ENCODE measurements around the gene KRTAP10-2.
"Not testable (repeated sequence)": the region's sequence is repeated elsewhere in the genome, so short reads cannot be mapped to it uniquely, and the experiment has no call there.

The KRTAP10-2 gene

GRCh38 chr21:44551340-44551961 lies at the start of gene KRTAP10-2:
Gene KRTAP10-2, minus strand, starts transcription at chr21:44551505. Its CDS starts 47 bp downstream, at chr21:44551458.
- in situ Hi-C loops (cut with HindIII; ENCODE audit: low sequenced_read_pairs), result no loop called here

DNA sequence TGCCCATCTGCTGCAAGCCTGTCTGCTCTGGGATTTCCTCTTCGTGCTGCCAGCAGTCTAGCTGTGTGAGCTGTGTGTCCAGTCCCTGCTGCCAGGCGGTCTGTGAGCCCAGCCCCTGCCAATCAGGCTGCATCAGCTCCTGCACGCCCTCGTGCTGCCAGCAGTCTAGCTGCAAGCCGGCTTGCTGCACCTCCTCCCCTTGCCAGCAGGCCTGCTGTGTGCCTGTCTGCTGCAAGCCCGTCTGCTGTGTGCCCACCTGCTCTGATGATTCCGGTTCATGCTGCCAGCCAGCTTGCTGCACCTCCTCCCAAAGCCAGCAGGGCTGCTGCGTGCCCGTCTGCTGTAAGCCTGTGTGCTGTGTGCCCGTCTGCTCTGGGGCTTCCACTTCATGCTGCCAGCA lies 49.8 kb upstream of the KRTAP10-2 start:
- in situ Hi-C loops (cut with HindIII; ENCODE audit: low sequenced_read_pairs), result not testable (repeated sequence)

DNA sequence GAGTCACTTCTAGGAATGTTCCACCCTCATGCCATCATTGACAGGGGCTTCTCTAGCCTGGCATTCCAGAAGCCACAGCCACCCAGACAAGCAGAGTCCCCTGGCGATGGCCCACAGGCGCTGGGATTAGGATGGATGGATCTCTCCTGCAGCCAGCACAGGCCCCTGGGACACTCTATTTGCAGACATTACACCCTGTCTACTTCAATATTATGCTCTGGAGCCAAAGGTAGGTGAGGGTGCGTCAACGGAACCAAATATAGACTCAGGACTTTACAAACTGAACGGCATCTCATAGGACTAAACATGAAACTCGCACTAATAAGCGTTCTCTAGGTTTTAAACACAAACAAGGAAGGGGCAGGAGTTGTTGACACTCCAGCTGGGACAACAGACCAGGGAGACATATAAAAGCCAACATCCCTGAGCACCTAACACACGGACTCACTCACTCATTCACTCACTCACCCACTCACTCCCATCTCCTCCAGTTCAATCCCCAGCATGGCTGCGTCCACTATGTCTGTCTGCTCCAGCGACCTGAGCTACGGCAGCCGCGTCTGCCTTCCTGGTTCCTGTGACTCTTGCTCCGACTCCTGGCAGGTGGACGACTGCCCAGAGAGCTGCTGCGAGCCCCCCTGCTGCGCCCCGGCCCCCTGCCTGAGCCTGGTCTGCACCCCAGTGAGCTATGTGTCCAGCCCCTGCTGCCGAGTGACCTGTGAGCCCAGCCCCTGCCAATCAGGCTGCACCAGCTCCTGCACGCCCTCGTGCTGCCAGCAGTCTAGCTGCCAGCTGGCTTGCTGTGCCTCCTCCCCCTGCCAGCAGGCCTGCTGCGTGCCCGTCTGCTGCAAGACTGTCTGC lies 49.0 kb upstream of the KRTAP10-2 start, which contains the start of gene KRTAP10-7:
TSS of gene KRTAP10-7 (plus strand) at position 480 of the 861 bp plus-strand sequence. CDS start at position 505, 25 bp downstream.
- in situ Hi-C loops (cut with HindIII; ENCODE audit: low sequenced_read_pairs), result not testable (repeated sequence)

- in situ Hi-C loops (cut with HindIII; ENCODE audit: low sequenced_read_pairs), result no loop called here
Measured at GRCh38 chr21:44599264-44600029, 48.1 kb upstream of the KRTAP10-2 start.

- in situ Hi-C loops (cut with HindIII; ENCODE audit: low sequenced_read_pairs), result no loop called here
Measured at GRCh38 chr21:44598061-44598460, 46.8 kb upstream of the KRTAP10-2 start.

GRCh38 chr21:44596068-44596725 lies 44.9 kb upstream of the KRTAP10-2 start:
- in situ Hi-C loops (cut with HindIII; ENCODE audit: low sequenced_read_pairs), result no loop called here

GRCh38 chr21:44595524-44595923 lies 44.2 kb upstream of the KRTAP10-2 start:
- in situ Hi-C loops (cut with HindIII; ENCODE audit: low sequenced_read_pairs), result no loop called here

- in situ Hi-C loops (cut with HindIII; ENCODE audit: low sequenced_read_pairs), result no loop called here
Measured at GRCh38 chr21:44594406-44594916, 43.2 kb upstream of the KRTAP10-2 start.

- in situ Hi-C loops (cut with HindIII; ENCODE audit: low sequenced_read_pairs), result no loop called here
Measured at GRCh38 chr21:44593598-44594405, 42.5 kb upstream of the KRTAP10-2 start.

GRCh38 chr21:44592446-44593311 lies 41.4 kb upstream of the KRTAP10-2 start, which contains the start of gene KRTAP10-6:
Gene KRTAP10-6, minus strand, starts transcription at chr21:44592505. Its CDS starts 21 bp downstream, at chr21:44592484.
- in situ Hi-C loops (cut with HindIII; ENCODE audit: low sequenced_read_pairs), result no loop called here

DNA sequence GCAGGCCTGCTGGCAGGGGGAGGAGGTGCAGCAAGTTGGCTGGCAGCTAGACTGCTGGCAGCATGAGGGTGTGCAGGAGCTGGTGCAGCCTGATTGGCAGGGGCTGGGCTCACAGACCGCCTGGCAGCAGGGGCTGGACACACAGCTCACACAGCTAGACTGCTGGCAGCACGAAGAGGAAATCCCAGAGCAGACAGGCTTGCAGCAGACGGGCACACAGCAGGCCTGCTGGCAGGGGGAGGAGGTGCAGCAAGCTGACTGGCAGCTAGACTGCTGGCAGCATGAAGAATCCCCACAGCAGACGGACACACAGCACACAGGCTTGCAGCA lies 40.5 kb upstream of the KRTAP10-2 start:
- in situ Hi-C loops (cut with HindIII; ENCODE audit: low sequenced_read_pairs), result not testable (repeated sequence)

DNA sequence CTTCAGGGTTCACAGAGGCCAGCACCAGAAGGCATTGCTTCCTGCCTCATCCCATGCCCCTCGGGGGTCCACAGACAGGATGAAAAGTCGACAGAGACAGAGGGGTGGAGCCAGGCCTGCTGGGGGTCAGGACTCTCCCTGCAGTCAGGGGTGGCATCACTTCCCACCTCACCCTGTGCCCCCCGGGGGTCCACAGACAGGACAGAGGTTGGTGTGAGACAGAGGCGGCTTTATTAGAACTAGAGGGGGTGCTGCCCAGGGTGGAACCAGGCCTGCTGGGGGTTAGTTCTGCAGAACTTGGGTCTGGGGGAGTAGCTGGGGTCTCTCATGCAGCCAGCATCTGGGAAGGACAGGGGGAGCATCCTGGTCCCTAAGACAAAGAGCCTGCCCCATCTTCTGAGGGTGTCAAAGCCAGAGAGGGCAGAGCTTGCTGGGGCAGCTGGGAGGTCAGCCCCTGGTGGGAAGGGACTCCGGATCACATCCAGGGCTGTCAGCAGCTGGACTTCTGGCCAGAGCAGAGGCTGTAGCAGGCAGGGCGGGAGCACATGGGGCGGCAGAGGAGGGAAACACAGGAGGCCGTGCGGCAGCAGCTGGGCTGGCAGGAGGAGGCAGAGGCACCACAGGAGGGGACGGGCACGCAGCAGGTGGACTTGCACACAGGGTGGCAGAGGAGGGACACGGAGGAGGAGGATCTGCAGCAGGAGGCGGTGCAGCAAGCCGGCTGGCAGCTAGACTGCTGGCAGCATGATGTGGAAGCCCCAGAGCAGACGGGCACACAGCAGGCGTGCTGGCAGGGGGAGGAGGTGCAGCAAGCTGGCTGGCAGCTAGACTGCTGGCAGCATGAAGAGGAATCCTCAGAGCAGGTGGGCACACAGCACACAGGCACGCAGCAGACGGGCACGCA lies 39.8 kb upstream of the KRTAP10-2 start:
- in situ Hi-C loops (cut with HindIII; ENCODE audit: low sequenced_read_pairs), result not testable (repeated sequence)

GRCh38 chr21:44590311-44590721 lies 39.0 kb upstream of the KRTAP10-2 start:
- in situ Hi-C loops (cut with HindIII; ENCODE audit: low sequenced_read_pairs), result no loop called here

DNA sequence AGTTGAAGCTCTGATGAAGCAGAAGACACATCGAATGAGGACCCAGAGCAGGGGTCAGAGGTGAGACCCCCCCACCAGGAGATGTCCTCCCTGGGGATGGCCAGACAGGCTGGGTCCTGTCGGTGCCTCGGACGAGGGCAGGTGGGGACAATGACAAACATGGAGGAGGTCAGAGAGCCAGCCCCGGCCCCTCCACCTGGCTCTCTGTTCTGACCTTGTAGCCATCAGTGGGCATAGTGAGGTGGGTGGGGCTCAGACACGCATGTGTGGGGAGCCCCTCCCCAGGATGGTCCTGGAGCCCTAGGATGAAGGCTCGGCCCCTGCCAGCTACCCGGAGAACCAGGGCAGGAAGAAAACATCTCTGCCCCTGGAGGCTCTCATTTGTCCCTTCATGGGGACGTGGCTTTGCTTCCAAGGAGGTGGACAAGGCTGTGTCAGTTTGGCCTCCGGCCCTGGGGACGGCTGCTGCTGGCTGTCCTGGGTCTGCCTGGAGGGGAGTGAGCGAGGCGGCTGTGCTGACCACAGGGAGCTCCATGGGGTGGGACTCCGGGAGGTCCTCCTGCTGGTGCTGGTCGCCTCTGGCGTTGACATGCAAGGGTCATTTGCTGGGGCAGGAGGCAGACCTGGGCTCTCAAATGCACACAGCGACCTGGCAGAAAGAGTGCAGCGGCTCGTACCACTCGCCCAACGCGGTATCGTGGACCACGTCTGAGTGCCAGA lies 38.4 kb upstream of the KRTAP10-2 start:
- in situ Hi-C loops (cut with HindIII; ENCODE audit: low sequenced_read_pairs), result no loop called here

GRCh38 chr21:44589094-44589493 lies 37.8 kb upstream of the KRTAP10-2 start:
- in situ Hi-C loops (cut with HindIII; ENCODE audit: low sequenced_read_pairs), result no loop called here

DNA sequence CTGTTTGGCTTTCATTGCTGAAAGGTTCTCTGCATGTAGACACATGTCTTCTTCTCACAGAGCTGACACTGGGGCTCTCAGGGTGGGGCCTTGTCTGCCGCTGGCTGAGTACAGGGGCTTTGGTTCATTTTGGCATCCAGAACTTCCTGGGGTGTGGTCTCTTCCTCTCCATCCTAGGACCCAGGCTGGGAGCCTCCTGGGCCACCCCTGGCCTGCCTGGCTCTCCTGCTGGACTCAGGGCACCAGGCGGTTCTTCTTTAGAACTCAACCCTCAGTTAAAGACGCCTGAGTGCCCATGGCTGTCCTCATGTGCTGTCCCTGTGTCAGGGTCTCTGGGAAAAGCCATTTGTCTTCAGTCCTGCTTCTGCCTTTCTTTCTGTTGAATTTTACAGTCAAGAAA lies 34.6 kb upstream of the KRTAP10-2 start:
- in situ Hi-C loops (cut with HindIII; ENCODE audit: low sequenced_read_pairs), result no loop called here

- in situ Hi-C loops (cut with HindIII; ENCODE audit: low sequenced_read_pairs), result no loop called here
Measured at GRCh38 chr21:44583800-44584147, 32.5 kb upstream of the KRTAP10-2 start.
